Measurements from ENCODE around the gene AEBP1. TPM values are rescaled to one million over a fixed set of nuclear protein-coding genes. Genes with fewer than 3 reads are reported as not detected.

The AEBP1 gene
- total RNA-seq, 2 donors from 2014 or later, result 39.2 to 51.9 TPM

GRCh38 chr7:44156453-44157010, 52.4 kb downstream of the AEBP1 start:
- Histone ChIP-seq H3K4me3 (no peak overlapping the region), H3K4me1 (no peaks in the 10 kb centered on the region), H3K27me3 (no peaks in the 10 kb centered on the region), H3K9me3 (no peaks in the 10 kb centered on the region), H3K36me3 (replicated peaks in 1 of 2; ENCODE audit: insufficient read depth in 1 of 2, low read depth in 2 of 2) (no peaks in the 10 kb centered on the region), H3K27ac (no peak overlapping the region)
- intact Hi-C loops (cut with DNase I), result no loop called here
- no peak for ATAC-seq
- WGBS, 2 donors, result 84 to 95% methylated on average over 2 to 3 of the region's 4 CpGs
- TF ChIP-seq CTCF (IDR thresholded peaks at IDR 0.05), result no peak
- TF ChIP-seq POLR2A (IDR thresholded peaks at IDR 0.05), result no peak
- DNase-seq, result no peak

GRCh38 chr7:44157116-44158080, 53.3 kb downstream of the AEBP1 start:
- Histone ChIP-seq H3K27me3 (no peaks in the 10 kb centered on the region), H3K4me3 (no peak overlapping the region), H3K4me1 (no peaks in the 10 kb centered on the region), H3K27ac (no peak overlapping the region), H3K36me3 (replicated peaks in 1 of 2; ENCODE audit: insufficient read depth in 1 of 2, low read depth in 2 of 2) (no peaks in the 10 kb centered on the region), H3K9me3 (no peaks in the 10 kb centered on the region)
- intact Hi-C loops (cut with DNase I), result no loop called here
- TF ChIP-seq CTCF (IDR thresholded peaks at IDR 0.05) (no peak), POLR2A (IDR thresholded peaks at IDR 0.05) (no peak)
- DNase-seq (no peak), ATAC-seq (no peak)
- WGBS, 2 donors, result 77 to 86% methylated on average over 11 to 14 of the region's 15 CpGs

- ATAC-seq, result no peak
- Histone ChIP-seq H3K27me3 (no peaks in the 10 kb centered on the region), H3K27ac (no peak overlapping the region), H3K4me1 (no peaks in the 10 kb centered on the region), H3K4me3 (no peak overlapping the region), H3K36me3 (replicated peaks in 1 of 2; ENCODE audit: insufficient read depth in 1 of 2, low read depth in 2 of 2) (no peaks in the 10 kb centered on the region), H3K9me3 (no peaks in the 10 kb centered on the region)
- TF ChIP-seq POLR2A (IDR thresholded peaks at IDR 0.05), result no peak
- no peak for TF ChIP-seq CTCF (IDR thresholded peaks at IDR 0.05)
- intact Hi-C loops (cut with DNase I), result no loop called here
- WGBS, 2 donors, result 65 to 67% methylated on average over 7 to 10 of the region's 10 CpGs
- no peak for DNase-seq
These were observed 54.1 kb downstream of the AEBP1 start for GRCh38 chr7:44158096-44158872.

GRCh38 chr7:44158873-44159631, 54.9 kb downstream of the AEBP1 start:
- intact Hi-C loops (cut with DNase I), result no loop called here
- Histone ChIP-seq H3K4me3 (no peak overlapping the region), H3K36me3 (replicated peaks in 1 of 2; ENCODE audit: insufficient read depth in 1 of 2, low read depth in 2 of 2) (no peaks in the 10 kb centered on the region), H3K9me3 (no peaks in the 10 kb centered on the region), H3K27me3 (no peaks in the 10 kb centered on the region), H3K4me1 (no peaks in the 10 kb centered on the region), H3K27ac (no peak overlapping the region)
- WGBS, 2 donors, result 88 to 91% methylated on average over 5 to 12 of the region's 12 CpGs
- TF ChIP-seq CTCF (IDR thresholded peaks at IDR 0.05) (no peak), POLR2A (IDR thresholded peaks at IDR 0.05) (no peak)
- ATAC-seq, result no peak
- no peak for DNase-seq
